Measurements from ENCODE around the gene SH3BP4.

Gene SH3BP4

GRCh38 chr2:235092433-235093223, 140.8 kb downstream of the SH3BP4 start:
- no peak for DNase-seq (ENCODE audit: low spot score)

GRCh38 chr2:235094457-235094856, 142.6 kb downstream of the SH3BP4 start:
- DNase-seq (ENCODE audit: low spot score): no peak

- no peak for DNase-seq (ENCODE audit: low spot score)
These were observed 143.8 kb downstream of the SH3BP4 start for GRCh38 chr2:235095569-235095968.

DNA sequence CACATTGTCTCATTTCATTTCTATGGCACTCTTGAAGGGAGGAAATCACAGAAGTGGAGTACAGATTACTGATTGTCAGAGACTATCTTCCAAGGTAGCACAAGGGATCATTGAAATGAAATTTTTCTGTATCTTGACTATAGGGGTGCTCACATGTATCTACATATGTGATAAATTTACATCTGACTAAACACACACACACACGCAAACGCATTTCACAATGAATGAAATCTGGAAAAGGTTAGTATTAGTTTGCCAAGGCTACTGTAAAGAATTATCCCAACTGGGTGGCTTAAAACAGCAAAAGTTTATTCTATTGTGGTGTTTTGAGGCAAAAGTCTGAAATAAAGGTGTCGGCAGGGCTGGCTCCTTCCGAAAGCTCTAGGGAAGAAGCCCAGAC, 144.6 kb downstream of the SH3BP4 start:
- DNase-seq (ENCODE audit: low spot score): no peak

GRCh38 chr2:235097196-235097595, 145.4 kb downstream of the SH3BP4 start:
- DNase-seq (ENCODE audit: low spot score): no peak

- DNase-seq (ENCODE audit: low spot score): no peak
These were observed 146.5 kb downstream of the SH3BP4 start for GRCh38 chr2:235098269-235098668.

DNA sequence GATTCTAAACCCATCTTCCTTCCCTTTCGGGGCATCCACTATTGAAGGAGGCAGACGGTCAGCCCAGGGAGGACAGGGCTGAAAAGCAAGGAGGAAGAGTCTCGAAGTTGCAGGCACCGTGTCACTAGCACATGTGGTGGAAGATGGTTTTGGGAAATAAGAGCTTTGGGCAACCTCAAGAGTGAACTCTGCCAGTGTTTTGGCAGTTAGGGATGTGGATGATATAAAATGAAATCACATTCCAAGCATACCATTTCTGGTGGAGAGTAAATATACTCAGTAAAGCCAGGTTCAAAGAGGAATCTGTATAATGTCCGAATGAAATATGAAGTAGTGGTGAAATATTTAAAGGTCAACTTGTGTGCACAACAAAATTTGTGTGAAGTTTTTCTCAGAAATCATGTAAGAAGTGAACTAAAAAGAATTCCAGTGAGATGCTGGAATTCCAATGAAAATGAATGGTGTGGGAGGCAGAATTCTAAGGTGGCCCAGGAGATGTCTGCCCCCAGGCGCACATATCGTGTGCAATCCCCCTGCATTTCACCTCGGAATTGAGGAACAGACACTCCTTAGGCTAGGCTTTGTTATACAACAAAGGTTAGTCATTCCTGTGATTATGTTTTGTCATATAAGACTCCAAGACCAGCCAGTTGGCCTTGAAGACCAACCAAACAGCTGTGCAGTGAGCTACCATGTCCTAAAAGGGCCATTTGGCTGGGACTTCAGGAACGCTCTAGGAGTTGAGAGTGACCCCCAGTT, 147.1 kb downstream of the SH3BP4 start:
- DNase-seq (ENCODE audit: low spot score): no peak

DNA sequence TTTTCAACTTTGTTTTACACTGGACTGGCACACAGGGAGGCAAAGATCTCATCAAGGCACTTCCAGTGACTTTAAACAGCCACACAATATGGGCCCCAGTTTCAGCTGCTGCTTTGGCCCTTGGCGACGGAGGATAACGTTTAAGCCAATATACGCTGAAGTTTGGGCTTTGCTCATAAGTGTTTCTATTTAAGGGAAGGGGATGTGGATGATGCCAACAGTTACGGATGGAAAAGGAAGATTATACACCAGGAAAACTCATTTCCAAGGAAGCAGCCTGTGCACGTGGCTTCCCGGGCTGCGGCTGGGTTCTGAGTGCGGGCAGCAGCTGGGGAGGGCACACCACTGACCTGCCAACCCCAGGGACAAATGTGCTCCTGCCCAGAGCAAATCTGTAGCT, 151.1 kb downstream of the SH3BP4 start:
- no peak for DNase-seq (ENCODE audit: low spot score)
